GM12873 (cell line): Measurements from ENCODE around the gene RGMA.

Source experiments
- CTCF ChIP-seq: IDR thresholded peaks from 2 replicates; pipeline ENCODE4 v1.5.1; 2012; ENCODE audit warnings: low read depth, mild to moderate bottlenecking, moderate library complexity, low read length, control low read depth; ENCODE audit not compliant: insufficient read depth; ENCODE audit errors: missing control alignments

RGMA gene

GRCh38 chr15:93047621-93048425 is 41.2 kb downstream of the RGMA start:
- no peak for TF ChIP-seq CTCF

GRCh38 chr15:93046721-93047120 is 42.3 kb downstream of the RGMA start:
- no peak for TF ChIP-seq CTCF

- TF ChIP-seq CTCF = no peak
Observed at GRCh38 chr15:93046120-93046519, 42.9 kb downstream of the RGMA start.

- TF ChIP-seq CTCF = no peak
Observed at GRCh38 chr15:93045191-93045785, 43.7 kb downstream of the RGMA start.

- TF ChIP-seq CTCF = no peak
Observed at GRCh38 chr15:93044301-93045190, 44.5 kb downstream of the RGMA start.

GRCh38 chr15:93043621-93044300 is 45.2 kb downstream of the RGMA start:
- TF ChIP-seq CTCF = no peak
